Measurements from ENCODE around the gene SIAH2.

DNA sequence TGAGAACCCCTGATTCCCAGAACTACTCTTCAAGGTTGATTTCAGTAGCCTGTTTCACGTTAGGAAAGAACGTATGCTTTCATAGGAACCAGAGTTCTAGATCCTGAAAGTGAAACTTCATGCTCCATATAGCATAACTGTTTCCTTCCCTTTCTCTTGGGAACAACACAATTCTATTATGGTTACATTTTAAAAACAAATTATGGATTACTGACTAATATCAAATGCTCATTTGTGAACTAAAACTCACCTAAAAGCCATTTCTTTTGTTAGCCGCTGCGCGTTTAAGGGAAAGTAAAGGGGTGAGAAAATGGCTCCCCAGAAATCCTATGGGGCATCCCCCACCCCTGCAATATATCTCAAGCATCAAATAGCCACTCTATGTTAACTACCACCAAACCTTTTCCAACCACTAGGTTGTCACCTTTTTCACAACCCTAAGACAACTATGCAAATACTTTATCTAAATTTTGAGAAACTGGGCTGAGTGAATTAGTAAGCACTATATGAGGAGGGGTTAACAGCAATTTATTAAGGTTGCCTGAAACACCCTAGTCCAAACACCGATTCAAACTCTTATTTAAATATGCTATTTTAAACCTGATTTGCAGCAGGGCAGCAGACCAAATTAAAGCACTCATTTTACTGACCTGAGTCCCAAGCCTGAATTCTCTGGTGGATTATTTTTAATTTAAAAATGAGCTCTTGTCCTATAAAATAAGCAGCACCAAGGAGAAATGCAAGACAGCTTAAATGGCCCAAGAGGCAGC is 2.4 kb downstream of the SIAH2 start:
- TF ChIP-seq CTCF (IDR thresholded peaks at IDR 0.05; ENCODE audit: borderline replicate concordance, extremely low read depth, low read length, poor library complexity, severe bottlenecking) (no peak), EZH2 (IDR thresholded peaks at IDR 0.05; ENCODE audit: borderline replicate concordance, low read depth, low read length, severe bottlenecking) (no peak)
